Globus pallidus (tissue), 1 donor: ENCODE measurements around the gene ZMYM4.
A peak's percentile ranks its signal among the peaks of the same experiment; 100 is the strongest.
"Not testable (repeated sequence)": the region's sequence is repeated elsewhere in the genome, so short reads cannot be mapped to it uniquely, and the experiment has no call there.

Experiments used
- DNase-seq: peaks from one replicate; pipeline ENCODE4 v3.0.0-alpha.2; 2015; ENCODE audit warnings: low spot score

ZMYM4 gene

DNA sequence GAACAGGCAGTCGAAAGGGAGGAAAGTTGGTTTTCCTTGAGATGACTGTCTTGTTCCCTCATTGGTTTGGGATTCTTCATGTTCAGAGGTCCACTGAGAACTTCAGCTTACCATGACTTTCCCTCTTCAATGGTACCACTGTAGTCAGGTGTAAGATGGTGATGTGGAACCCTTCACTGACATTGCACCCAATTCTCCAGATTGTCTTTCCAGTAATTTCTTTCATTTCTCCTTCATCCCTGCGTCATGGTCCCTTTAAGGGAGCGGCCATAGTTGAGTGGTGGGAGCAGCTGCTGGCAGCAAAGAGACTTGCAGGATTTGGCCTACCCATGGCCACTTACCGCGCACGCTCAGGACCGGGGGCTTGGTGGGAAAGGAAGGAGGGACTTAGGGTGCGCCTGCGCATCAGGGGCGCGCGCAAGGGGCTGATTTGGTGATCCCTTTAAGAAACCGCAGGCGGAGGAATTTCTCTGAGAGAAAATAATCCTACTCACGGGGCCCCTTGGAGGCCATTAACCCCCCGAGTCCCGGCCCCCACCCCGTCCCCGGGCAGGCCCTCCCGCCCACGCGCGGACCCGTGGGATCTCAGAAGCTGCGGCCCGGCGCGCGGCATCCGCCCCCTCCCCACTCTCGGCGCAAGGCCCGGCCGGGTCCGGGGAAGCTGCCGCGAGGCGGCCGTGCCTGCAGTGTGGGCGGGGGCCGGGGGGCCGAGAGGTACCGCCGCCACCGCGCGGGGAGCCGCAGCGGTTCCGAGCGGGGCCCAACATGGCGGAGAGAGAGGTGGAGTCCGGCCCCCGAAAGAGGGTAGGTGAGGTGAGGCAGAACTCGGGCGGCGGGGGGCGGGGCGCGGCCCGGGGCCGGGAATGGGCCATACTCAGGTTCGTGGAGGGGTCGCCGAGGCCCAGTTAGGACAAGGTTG, at the start of gene ZMYM4:
ZMYM4 (plus strand) TSS at position 428 of the 919 bp plus-strand sequence; CDS start at position 766, 338 bp downstream.
- DNase-seq, result peak; percentile 89

GRCh38 chr1:35220976-35221375, 47.5 kb upstream of the ZMYM4 start:
- no peak for DNase-seq

GRCh38 chr1:35222322-35223083, 46.0 kb upstream of the ZMYM4 start:
- no peak for DNase-seq

GRCh38 chr1:35223084-35223630, 45.4 kb upstream of the ZMYM4 start:
- no peak for DNase-seq

GRCh38 chr1:35226546-35226945, 42.0 kb upstream of the ZMYM4 start:
- DNase-seq, result no peak

- DNase-seq, result no peak
Observed at GRCh38 chr1:35229587-35230360, 38.7 kb upstream of the ZMYM4 start.

DNA sequence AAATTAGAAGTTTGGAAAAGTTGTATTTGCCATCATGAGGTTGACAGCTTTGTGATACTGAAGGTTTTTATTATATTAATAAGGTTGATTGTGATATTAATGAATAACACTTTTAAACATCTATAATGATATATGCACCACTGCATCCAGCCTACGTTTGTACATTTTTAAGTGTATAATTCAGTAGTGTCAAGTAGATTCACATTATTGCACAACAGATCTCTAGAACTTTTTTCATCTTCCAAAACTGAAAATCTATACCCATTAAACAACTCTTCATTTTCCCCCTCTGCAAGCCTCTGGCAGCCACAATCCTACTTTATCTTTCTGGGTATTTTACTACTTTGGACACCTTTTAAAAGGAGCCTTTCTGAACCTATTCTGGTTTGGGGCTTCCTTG, 37.2 kb upstream of the ZMYM4 start:
- no peak for DNase-seq

GRCh38 chr1:35236772-35237171, 31.7 kb upstream of the ZMYM4 start:
- not testable (repeated sequence) for DNase-seq

DNA sequence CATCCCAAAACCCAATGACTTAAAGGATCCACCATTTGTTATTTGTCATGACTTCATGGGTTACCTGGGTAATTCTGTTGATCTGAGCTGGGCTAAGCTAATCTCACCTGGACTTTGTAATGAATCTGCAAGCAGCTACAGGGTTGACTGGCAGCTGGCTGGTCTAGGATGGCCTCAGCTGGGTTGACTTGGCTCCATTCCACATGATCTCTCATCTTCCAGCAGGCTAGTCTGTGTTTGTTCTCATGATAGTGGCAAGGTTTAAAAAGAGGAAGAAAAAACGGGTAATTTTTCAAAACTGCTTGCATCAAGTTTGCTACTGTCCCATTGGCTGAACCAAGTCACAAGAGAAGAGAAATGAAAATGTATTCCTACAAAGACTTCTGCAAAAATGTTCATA, 24.8 kb upstream of the ZMYM4 start:
- DNase-seq, result no peak

- no peak for DNase-seq
Observed at GRCh38 chr1:35247256-35247655, 21.3 kb upstream of the ZMYM4 start.

- no peak for DNase-seq
Observed at GRCh38 chr1:35253941-35254340, 14.6 kb upstream of the ZMYM4 start.

- DNase-seq, result no peak
Observed at GRCh38 chr1:35255276-35255675, 13.2 kb upstream of the ZMYM4 start.

DNA sequence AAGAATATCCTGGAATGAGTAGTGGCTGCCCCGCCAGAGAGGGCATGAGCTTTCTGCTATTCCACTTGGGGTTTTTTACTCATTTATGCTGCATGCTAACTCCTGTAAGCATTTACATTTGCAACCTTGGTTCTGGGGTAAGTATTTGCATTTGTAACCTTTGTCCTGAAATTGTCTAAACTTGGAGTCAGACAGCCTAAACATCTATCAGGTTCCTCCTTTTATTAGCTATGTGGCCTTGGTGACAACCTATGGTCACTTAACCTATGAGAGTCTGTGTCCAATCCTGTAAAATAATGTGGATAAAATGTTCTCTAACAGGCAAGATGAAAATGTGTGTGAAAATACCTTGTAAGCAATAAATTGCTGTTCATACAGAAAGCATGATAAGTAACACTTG, 8.9 kb upstream of the ZMYM4 start:
- DNase-seq, result no peak

DNA sequence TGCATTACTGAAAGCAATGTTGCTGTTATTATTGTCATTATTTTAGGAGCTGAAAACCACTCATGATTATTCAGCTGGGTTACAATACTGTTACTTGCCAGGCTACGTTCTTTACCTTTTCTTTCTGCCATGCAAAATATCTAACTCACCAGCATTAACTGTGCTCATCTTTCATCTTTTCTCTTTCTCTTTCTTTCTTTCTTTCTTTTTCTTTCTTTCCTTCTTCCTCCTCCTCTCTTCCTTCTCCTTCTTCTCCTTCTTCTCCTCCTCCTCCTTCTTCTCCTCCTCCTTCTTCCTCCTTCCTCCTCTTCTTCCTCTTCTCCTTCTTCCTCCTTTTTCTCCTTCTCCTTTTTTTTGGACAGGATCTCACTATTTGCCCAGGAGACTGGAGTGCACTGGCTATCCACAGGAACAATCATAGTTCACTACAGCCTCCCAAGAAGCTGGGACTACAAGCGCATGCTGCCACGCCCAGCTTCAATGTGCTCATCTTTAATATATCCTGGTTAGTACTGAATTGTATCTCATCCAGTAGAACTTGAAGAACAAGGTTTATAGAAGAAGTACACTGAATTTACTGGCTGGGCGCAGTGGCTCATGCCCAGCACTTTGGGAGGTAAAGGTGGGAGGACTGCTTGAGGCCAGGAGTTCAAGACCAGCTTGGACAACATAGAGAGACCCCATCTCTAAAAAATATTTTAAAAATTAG, 6.9 kb upstream of the ZMYM4 start:
- DNase-seq, result no peak

DNA sequence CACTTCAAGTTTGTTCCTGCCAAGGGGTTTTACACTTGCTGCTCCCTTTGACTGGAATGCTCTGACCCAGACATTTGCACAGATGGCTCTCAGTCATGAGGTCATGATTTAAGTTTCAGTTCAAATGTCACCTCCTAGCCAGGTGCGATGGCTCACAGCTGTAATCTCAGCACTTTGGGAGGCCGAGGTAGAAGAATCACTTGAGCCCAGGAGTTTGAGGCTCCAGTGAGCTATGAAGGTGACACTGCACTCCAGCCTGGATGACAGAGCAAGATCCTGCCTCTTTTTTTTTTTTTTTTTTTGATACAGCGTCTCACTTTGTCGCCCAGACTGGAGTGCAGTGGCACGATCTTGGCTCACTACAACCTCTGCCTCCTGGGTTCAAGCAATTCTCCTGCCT, 4.5 kb upstream of the ZMYM4 start:
- no peak for DNase-seq

DNA sequence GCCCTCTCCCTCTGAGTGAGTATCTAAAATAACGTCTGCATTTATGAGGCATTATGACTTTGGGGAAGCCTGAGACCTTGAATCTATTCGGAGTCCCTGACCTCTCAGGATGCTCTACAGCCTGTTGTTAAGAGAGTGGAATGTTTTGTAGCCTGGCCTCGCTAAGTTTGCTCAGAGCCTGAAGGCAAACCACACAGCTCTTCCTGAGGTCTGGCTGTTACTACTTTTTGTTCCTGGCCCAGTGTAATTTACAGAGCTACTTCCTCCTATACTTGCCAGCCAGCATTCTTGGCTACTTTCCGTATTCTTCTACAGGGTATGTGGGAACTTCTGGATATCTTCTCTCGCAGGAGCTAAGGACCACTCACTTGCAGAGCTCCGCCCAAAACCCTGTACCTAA, 3.6 kb upstream of the ZMYM4 start:
- DNase-seq, result no peak

GRCh38 chr1:35266306-35266705, 2.2 kb upstream of the ZMYM4 start:
- no peak for DNase-seq

DNA sequence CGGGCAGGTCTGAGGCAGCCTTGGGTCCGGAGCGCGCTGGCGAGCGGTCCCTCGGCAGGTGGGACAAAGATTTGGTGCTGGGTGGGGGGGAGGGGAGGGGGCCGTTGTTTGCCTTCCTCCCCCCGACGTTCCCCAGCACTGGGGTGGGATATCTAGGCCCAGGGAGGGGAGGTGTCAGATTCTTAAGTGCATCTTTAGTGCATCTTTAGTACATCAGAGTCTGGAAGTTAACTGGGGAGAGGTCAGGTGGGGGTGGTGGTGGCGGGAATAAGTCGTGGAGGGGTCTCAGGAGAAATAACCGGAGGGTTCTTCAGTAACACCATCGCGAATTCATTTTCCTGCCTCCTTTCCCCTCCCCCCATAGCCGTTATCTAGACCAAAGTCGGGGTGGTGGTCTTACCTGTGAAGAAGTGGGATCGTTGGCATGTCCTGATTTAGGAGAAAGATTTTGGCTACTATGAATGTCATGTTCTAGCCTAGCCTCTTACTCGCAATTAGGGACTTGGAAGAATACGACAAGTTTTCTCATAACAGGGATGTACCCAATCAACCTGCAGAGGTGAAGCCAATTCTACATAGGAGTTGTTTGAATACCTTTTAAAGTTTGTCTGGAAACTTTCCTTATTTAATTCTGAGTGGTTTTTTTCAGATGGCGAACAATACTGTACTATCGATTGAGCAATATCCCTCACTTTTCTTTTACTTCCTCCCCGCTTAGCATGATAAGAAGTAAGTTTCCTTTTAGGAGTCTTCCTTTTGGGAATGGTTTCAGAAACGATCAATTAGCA, 886 bp downstream of the ZMYM4 start:
- DNase-seq, result no peak

- no peak for DNase-seq
Observed at GRCh38 chr1:35269989-35270289, 1.4 kb downstream of the ZMYM4 start.

DNA sequence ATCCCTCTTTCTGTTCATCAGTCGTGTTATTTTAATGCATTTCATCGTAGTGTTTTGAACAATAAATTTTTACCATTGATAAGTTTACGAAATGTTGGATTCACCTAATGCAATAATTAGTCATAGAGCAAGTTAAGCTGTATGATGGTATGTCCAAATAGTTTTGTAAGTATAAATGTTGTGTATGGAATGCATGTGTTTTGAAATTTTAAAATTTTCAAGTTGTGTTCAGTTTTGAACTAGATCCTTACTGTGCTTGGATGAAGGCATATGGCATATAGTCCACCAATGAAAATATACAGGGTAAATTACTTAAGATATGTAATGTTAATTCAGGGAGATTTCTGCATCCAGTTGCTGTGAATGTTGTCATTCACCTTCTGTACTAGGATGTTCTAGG, 2.3 kb downstream of the ZMYM4 start:
- no peak for DNase-seq

DNA sequence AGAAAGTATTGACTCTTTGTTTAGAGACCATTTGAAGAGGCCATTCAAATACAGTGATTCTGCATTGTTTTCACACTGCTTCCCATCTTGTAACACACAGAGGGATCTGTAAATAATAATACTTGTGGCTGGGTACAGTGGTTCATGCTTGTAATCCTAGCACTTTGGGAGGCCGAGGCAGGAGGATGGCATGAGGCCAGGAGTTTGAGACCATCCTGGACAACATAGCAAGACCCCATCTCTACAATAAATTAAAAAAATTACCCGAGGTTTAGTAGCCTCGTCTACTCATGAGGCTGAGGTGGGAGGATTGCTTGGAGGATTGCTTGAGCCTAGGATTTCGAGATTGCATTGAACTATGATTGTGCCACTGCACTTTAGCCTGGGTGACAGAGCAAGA, 5.7 kb downstream of the ZMYM4 start:
- no peak for DNase-seq
